Transverse colon (tissue), 4 donors: ENCODE measurements around the gene NPRL2. TPM values are rescaled to one million over a fixed set of nuclear protein-coding genes. Genes with fewer than 3 reads are reported as not detected.

Source experiments
- DNase-seq: peaks from one replicate; pipeline ENCODE4 v3.0.0-alpha.2; 2019
- H3K27ac ChIP-seq, 4 donors: fragments of 200-600 bp; sonication (generic); 2 replicates each; pipeline ENCODE4 v1.5.1; 2016 to 2018; ENCODE audit warnings: inconsistent platforms in 4 of 4
- H3K27me3 ChIP-seq: fragments of 200-600 bp; sonication (generic); 2 replicates; pipeline ENCODE4 v1.5.1; 2017; ENCODE audit warnings: inconsistent platforms
- H3K36me3 ChIP-seq, 4 donors: fragments of 200-600 bp; sonication (generic); 2 replicates each; pipeline ENCODE4 v1.5.1; 2017 to 2019; ENCODE audit warnings: inconsistent platforms in 4 of 4
- H3K4me1 ChIP-seq, 4 donors: fragments of 200-600 bp; sonication (generic); 2 replicates each; pipeline ENCODE4 v1.5.1; 2017 to 2020; ENCODE audit warnings: inconsistent platforms in 4 of 4
- H3K4me3 ChIP-seq, 4 donors: fragments of 200-600 bp; sonication (generic); 1 replicate in 1 of 4; 2 replicates in 3 of 4; pipeline versions ENCODE4 v1.5.1 to v1.6.1; 2017 to 2019; ENCODE audit warnings: inconsistent platforms in 4 of 4
- H3K9me3 ChIP-seq, 2 donors: fragments of 200-600 bp; sonication (generic); 2 replicates each; pipeline ENCODE4 v1.5.1; 2017 to 2019; ENCODE audit warnings: inconsistent platforms in 2 of 2
- EP300 ChIP-seq: sonication (generic); formaldehyde crosslinking; IDR thresholded peaks from one replicate; pipeline ENCODE4 v1.6.1; 2017; ENCODE audit warnings: antibody characterized with exemption, low read depth
- POLR2A ChIP-seq: fragments of 450-650 bp; IDR thresholded peaks from one replicate; pipeline ENCODE4 v1.6.1; 2016; ENCODE audit warnings: antibody characterized with exemption, mild to moderate bottlenecking, moderate library complexity
- POLR2AphosphoS5 ChIP-seq, 3 donors: sonication (generic); formaldehyde crosslinking; IDR thresholded peaks; one replicate each; pipeline ENCODE4 v1.6.1; 2016; ENCODE audit warnings: antibody characterized with exemption in 3 of 3
- WGBS, 2 donors: methylation state at CpG; one replicate each; pipeline ENCODE4 v1.1.5; 2018; ENCODE audit warnings: low coverage in 1 of 2; 5-methylcytosine and 5-hydroxymethylcytosine counted together
- in situ Hi-C, 4 donors: fragments of 200-750 bp; cut with MboI; loops; one replicate each; pipeline versions ENCODE4 v1.15.0 to v1.15.1; 2017; ENCODE audit warnings: low sequenced_read_pairs in 3 of 4, low pct_ligation_motif_present in 1 of 4, low pct_unique_long_range_greater_than_20kb in 1 of 4
- intact Hi-C: fragments of 100-400 bp; cut with DNase I; formaldehyde crosslinking; loops from one replicate; pipeline ENCODE4 v1.15.1; 2023; ENCODE audit warnings: low total_unique reads
- total RNA-seq, 4 donors: library from RNA; depleted of rRNA; stranded (reverse); fragments of >200 nt; gene quantifications; one replicate each; pipeline ENCODE4 v1.1.0, GENCODE V29; 2016
- TF ChIP-seq, protein P1 (sequence below), 5 experiments: fragments of 200-600 bp in 3 of 5; fragments of 450-650 bp in 2 of 5; sonication (generic) in 3 of 5; IDR thresholded peaks; 1 replicate in 2 of 5; 2 replicates in 3 of 5; pipeline ENCODE4 v1.5.1; 2016 to 2017; ENCODE audit warnings: antibody characterized with exemption in 5 of 5, inconsistent platforms in 3 of 5, mild to moderate bottlenecking in 2 of 5, moderate library complexity in 1 of 5

Gene NPRL2
- total RNA-seq, 4 donors from 2014 or later: 6.0 to 29.2 (median 13.1) TPM

DNA sequence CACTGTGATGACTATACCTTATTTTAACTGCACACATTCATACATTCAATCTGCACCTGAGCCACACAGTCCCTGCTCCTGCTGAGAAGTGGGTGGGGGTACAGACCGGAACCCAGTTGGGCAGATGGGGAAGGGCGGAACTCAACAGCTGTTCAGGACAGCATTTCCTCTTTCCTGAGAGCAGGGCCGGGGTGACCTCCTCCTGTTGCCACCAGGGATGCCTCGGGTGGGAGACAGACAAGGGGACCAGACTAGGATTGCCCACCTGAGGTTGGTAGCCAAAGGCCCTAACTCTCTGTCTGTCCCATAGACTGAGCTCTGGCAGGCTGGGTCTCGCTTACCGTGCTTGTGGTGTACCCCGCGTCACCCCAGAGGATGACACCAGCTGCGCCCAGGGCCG lies 32.0 kb downstream of the NPRL2 start:
- 89% methylated on average over 10 of the region's 10 CpGs; no CpG with 5 or more reads in 1 of the 2 donors for WGBS, 2 donors

DNA sequence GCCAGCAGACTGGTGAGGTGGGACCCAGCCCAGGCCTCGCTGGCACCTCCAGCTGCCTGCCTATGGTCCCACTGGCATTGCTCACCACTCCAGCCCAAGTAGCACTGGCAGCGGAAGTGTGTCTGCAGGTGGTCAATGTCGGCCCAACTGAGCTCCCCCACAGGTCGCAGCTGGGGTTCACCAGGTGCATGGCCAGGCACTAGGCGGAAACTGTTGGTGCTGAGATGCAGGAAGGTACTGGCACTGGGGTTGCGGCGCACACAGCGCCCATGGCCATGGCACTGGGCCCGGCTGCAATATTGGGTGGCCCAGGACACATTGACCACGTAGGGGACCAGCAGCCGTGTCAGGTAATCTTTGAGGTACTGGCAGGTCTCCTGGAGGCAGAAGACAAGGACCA lies 32.4 kb downstream of the NPRL2 start:
- intact Hi-C loops (no loop called here), in situ Hi-C loops (no loop called here)
- DNase-seq: no peak
- peak overlapping the region; percentile 81 to 89 (median 85) for H3K27ac ChIP-seq
- no peaks in the 10 kb centered on the region for H3K9me3 ChIP-seq
- no peaks in the 10 kb centered on the region for H3K36me3 ChIP-seq
- peaks cover 35 to 59% (median 54%) of the 10 kb centered on the region in 4 donors for H3K4me1 ChIP-seq
- no peak overlapping the region for H3K4me3 ChIP-seq
- H3K27me3 ChIP-seq: no peaks in the 10 kb centered on the region
- WGBS, 2 donors: 85% methylated on average over 8 of the region's 11 CpGs; no CpG with 5 or more reads in 1 of the 2 donors
- no peak for TF ChIP-seq POLR2A
- no peak for TF ChIP-seq POLR2AphosphoS5 (IDR thresholded peaks at IDR 0.05)
- TF ChIP-seq, protein P1, sequence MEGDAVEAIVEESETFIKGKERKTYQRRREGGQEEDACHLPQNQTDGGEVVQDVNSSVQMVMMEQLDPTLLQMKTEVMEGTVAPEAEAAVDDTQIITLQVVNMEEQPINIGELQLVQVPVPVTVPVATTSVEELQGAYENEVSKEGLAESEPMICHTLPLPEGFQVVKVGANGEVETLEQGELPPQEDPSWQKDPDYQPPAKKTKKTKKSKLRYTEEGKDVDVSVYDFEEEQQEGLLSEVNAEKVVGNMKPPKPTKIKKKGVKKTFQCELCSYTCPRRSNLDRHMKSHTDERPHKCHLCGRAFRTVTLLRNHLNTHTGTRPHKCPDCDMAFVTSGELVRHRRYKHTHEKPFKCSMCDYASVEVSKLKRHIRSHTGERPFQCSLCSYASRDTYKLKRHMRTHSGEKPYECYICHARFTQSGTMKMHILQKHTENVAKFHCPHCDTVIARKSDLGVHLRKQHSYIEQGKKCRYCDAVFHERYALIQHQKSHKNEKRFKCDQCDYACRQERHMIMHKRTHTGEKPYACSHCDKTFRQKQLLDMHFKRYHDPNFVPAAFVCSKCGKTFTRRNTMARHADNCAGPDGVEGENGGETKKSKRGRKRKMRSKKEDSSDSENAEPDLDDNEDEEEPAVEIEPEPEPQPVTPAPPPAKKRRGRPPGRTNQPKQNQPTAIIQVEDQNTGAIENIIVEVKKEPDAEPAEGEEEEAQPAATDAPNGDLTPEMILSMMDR (IDR thresholded peaks at IDR 0.05): no peak
- TF ChIP-seq EP300: no peak

More for the DNA sequence above, 32.0 kb downstream of the NPRL2 start:
- H3K36me3 ChIP-seq: no peaks in the 10 kb centered on the region
- H3K4me1 ChIP-seq: peaks cover 35 to 60% (median 56%) of the 10 kb centered on the region in 4 donors
- intact Hi-C loops: no loop called here
- in situ Hi-C loops: no loop called here
- DNase-seq: no peak
- TF ChIP-seq EP300 (no peak), POLR2AphosphoS5 (IDR thresholded peaks at IDR 0.05) (no peak), POLR2A (no peak)
- TF ChIP-seq, protein P1 (IDR thresholded peaks at IDR 0.05): no peak
- H3K27me3 ChIP-seq: no peaks in the 10 kb centered on the region
- peak overlapping the region; percentile 81 to 89 (median 85) for H3K27ac ChIP-seq
- peak overlapping the region in 1 of 4 donors; percentile 5 for H3K4me3 ChIP-seq
- H3K9me3 ChIP-seq: no peaks in the 10 kb centered on the region

DNA sequence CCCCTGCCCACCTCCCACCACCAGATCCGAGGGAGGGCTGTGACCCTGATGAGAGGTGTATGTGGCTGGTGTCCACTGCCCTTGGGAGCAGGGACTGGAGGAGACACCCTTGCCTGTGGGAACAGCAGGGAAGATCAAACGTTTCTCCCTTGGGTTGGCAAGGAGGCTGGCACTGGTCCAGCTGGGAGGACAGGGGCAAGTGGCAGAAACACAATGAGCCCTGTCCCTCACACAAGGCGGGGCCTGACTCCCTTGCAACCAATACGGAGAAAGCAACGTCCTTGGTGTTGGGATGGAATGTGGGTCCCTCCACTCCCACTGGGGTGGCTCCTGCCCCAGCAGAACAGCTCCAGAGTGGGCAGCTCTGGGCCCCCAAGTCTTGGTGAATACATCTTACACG lies 33.3 kb downstream of the NPRL2 start:
- TF ChIP-seq POLR2A (no peak), EP300 (no peak), POLR2AphosphoS5 (IDR thresholded peaks at IDR 0.05) (no peak)
- TF ChIP-seq, protein P1 (IDR thresholded peaks at IDR 0.05): no peak
- Histone ChIP-seq H3K9me3 (no peaks in the 10 kb centered on the region), H3K4me3 (no peak overlapping the region), H3K27me3 (no peaks in the 10 kb centered on the region), H3K36me3 (no peaks in the 10 kb centered on the region), H3K4me1 (peaks cover 35 to 53% (median 49%) of the 10 kb centered on the region in 4 donors), H3K27ac (peak overlapping the region; percentile 81 to 89 (median 85))
- in situ Hi-C loops: no loop called here
- intact Hi-C loops: no loop called here
- 49 to 69% methylated on average over 3 to 6 of the region's 6 CpGs for WGBS, 2 donors
- DNase-seq: peak; percentile 72

DNA sequence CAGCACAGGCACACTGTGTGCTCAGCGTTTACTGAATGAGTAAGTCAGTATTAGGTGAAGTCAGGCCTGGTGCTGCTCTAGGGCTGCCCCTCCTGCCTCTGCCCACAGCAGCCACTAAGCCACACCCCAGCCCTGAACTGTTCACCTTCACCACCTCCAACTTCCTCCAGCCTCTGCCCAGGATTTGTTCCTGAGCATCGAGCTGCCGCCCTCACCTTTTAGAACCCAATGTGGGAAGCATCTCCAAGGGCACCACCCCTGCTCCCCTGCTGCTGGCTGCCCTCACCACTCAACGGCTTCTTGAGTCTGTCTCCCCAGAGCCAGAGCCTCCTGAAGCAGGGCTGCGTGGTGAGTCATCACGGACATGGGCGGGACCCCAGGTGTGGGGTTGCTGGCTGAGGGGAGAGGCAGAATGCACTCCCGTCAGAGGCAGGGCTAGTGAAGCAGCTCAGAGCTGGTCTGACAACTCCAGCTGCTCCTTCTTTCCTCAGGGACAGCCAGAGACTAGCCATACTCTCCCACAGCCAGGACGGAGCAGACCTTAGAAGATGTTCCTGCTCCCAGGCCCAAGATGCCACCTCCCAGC lies 33.8 kb downstream of the NPRL2 start:
- Histone ChIP-seq H3K4me3 (no peak overlapping the region), H3K27ac (peak overlapping the region; percentile 81 to 89 (median 85)), H3K27me3 (no peaks in the 10 kb centered on the region), H3K4me1 (peaks cover 31 to 47% (median 44%) of the 10 kb centered on the region in 4 donors), H3K36me3 (no peaks in the 10 kb centered on the region), H3K9me3 (no peaks in the 10 kb centered on the region)
- intact Hi-C loops (no loop called here), in situ Hi-C loops (no loop called here)
- WGBS, 2 donors: 30% methylated on average over 9 of the region's 9 CpGs; no CpG with 5 or more reads in 1 of the 2 donors
- peak; percentile 91 for DNase-seq
- TF ChIP-seq, protein P1 (IDR thresholded peaks at IDR 0.05): no peak
- TF ChIP-seq POLR2A: peak; percentile 85
- TF ChIP-seq EP300: no peak
- TF ChIP-seq POLR2AphosphoS5 (IDR thresholded peaks at IDR 0.05): peak; percentile 65 to 87 (median 83)
